Suprapubic skin (tissue), 4 donors: ENCODE results near the gene IQCK.

ENCODE experiments used
- EP300 ChIP-seq: sonication (generic); formaldehyde crosslinking; IDR thresholded peaks from one replicate; pipeline ENCODE4 v1.6.1; 2017; ENCODE audit warnings: antibody characterized with exemption
- POLR2A ChIP-seq, 2 donors: fragments of 450-650 bp; IDR thresholded peaks; one replicate each; pipeline ENCODE4 v1.6.1; 2017; ENCODE audit warnings: antibody characterized with exemption in 2 of 2, mild to moderate bottlenecking in 2 of 2, moderate library complexity in 2 of 2
- POLR2AphosphoS5 ChIP-seq, 3 donors: sonication (generic); formaldehyde crosslinking; IDR thresholded peaks; one replicate each; pipeline ENCODE4 v1.6.1; 2017; ENCODE audit warnings: antibody characterized with exemption in 3 of 3
- TF ChIP-seq, protein P1 (sequence below), 2 donors: fragments of 200-600 bp in 1 of 2; fragments of 450-650 bp in 1 of 2; sonication (generic) in 1 of 2; IDR thresholded peaks; one replicate each; pipeline ENCODE4 v1.5.1; 2016 to 2019; ENCODE audit warnings: antibody characterized with exemption in 2 of 2, mild to moderate bottlenecking in 1 of 2, moderate library complexity in 1 of 2

DNA sequence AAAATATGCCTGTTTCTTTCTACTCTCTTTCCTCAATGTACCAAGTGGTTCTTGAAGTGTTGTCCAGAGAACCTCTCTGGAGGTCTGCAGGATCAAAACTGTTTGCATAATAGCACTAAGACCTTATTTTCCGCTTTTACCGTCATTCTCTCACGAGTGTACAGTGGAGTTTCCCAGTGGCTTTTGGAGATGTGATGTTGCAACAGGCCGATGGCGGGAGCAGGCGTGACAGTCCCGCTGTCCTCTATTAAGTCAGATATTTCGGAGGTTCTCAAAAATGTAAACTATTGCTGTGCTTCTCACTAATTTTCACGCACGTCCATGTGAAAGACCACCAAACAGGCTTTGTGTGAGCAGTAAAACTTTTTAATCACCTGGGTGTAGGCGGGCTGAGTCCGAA is 174.8 kb downstream of the IQCK start:
- TF ChIP-seq, protein P1, sequence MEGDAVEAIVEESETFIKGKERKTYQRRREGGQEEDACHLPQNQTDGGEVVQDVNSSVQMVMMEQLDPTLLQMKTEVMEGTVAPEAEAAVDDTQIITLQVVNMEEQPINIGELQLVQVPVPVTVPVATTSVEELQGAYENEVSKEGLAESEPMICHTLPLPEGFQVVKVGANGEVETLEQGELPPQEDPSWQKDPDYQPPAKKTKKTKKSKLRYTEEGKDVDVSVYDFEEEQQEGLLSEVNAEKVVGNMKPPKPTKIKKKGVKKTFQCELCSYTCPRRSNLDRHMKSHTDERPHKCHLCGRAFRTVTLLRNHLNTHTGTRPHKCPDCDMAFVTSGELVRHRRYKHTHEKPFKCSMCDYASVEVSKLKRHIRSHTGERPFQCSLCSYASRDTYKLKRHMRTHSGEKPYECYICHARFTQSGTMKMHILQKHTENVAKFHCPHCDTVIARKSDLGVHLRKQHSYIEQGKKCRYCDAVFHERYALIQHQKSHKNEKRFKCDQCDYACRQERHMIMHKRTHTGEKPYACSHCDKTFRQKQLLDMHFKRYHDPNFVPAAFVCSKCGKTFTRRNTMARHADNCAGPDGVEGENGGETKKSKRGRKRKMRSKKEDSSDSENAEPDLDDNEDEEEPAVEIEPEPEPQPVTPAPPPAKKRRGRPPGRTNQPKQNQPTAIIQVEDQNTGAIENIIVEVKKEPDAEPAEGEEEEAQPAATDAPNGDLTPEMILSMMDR (IDR thresholded peaks at IDR 0.05): no peak
- TF ChIP-seq EP300: no peak
- no peak for TF ChIP-seq POLR2A (IDR thresholded peaks at IDR 0.05)
- TF ChIP-seq POLR2AphosphoS5 (IDR thresholded peaks at IDR 0.05): no peak
